Keratinocyte (primary cell): ENCODE data around the gene CHML. TPM values are rescaled to one million over a fixed set of nuclear protein-coding genes. Genes with fewer than 3 reads are reported as not detected.

Source experiments
- DNase-seq: peaks from one replicate; pipeline ENCODE4 v3.0.0-alpha.2; 2011; ENCODE audit warnings: low read depth, missing footprints, low spot score
- FAIRE-seq: peaks from 2 replicates; lab custom pipeline; 2011; peaks lifted over from hg19 to GRCh38; lab: Jason Lieb, UNC
- H2AFZ ChIP-seq: 2 replicates; pipeline ENCODE4 v1.6.0; 2012; ENCODE audit warnings: low read length, control low read depth, inconsistent platforms; ENCODE audit not compliant: control insufficient read depth
- H3K27ac ChIP-seq: 2 replicates; pipeline ENCODE4 v1.5.1; 2011; ENCODE audit warnings: low read length; ENCODE audit not compliant: control insufficient read depth, insufficient read depth
- H3K27me3 ChIP-seq: 3 replicates; pipeline ENCODE4 v1.6.0; 2011; ENCODE audit warnings: low read length; ENCODE audit not compliant: control insufficient read depth, insufficient read depth; ENCODE audit errors: extremely low read depth
- H3K36me3 ChIP-seq, 2 experiments: 2 replicates in 1 of 2; 3 replicates in 1 of 2; pipeline ENCODE4 v1.5.1; 2011; ENCODE audit warnings: low read length in 2 of 2, mild to moderate bottlenecking in 1 of 2; ENCODE audit not compliant: control insufficient read depth in 2 of 2, insufficient read depth in 2 of 2; ENCODE audit errors: extremely low read depth in 1 of 2
- H3K4me1 ChIP-seq: 3 replicates; pipeline ENCODE4 v1.5.1; 2011; ENCODE audit warnings: low read length; ENCODE audit not compliant: control insufficient read depth, insufficient read depth; ENCODE audit errors: extremely low read depth
- H3K4me2 ChIP-seq: 3 replicates; pipeline ENCODE4 v1.6.0; 2011; ENCODE audit warnings: low read depth, low read length; ENCODE audit not compliant: control insufficient read depth, insufficient read depth; ENCODE audit errors: extremely low read depth
- H3K4me3 ChIP-seq, 3 experiments: fragments of 200-600 bp in 1 of 3; sonication (generic) in 1 of 3; 2 replicates in 2 of 3; 3 replicates in 1 of 3; pipeline ENCODE4 v1.5.1; 2011 to 2016; ENCODE audit warnings: low read length in 3 of 3, mild to moderate bottlenecking in 3 of 3, control low read depth in 2 of 3, inconsistent platforms in 1 of 3, low read depth in 1 of 3, mixed read lengths in 1 of 3, mixed run types in 1 of 3, moderate library complexity in 1 of 3; ENCODE audit not compliant: control insufficient read depth in 2 of 3, insufficient read depth in 2 of 3; ENCODE audit errors: extremely low read depth in 1 of 3
- H3K79me2 ChIP-seq: 2 replicates; pipeline ENCODE4 v1.6.0; 2012; ENCODE audit warnings: low read length; ENCODE audit not compliant: control insufficient read depth, insufficient read depth
- H3K9ac ChIP-seq: 3 replicates; pipeline ENCODE4 v1.6.0; 2011; ENCODE audit warnings: low read length; ENCODE audit not compliant: control insufficient read depth, insufficient read depth; ENCODE audit errors: extremely low read depth
- H3K9me1 ChIP-seq: 3 replicates; pipeline ENCODE4 v1.6.0; 2011; ENCODE audit warnings: low read length; ENCODE audit not compliant: control insufficient read depth, insufficient read depth; ENCODE audit errors: extremely low read depth
- H3K9me3 ChIP-seq: 2 replicates; pipeline ENCODE4 v1.5.1; 2012; ENCODE audit warnings: low read depth, low read length; ENCODE audit not compliant: control insufficient read depth
- H4K20me1 ChIP-seq: 3 replicates; pipeline ENCODE4 v1.6.0; 2011; ENCODE audit warnings: low read length; ENCODE audit not compliant: control insufficient read depth, insufficient read depth; ENCODE audit errors: extremely low read depth
- CTCF ChIP-seq, 3 experiments: IDR thresholded peaks in 1 of 3; conservative IDR thresholded peaks in 1 of 3; optimal IDR thresholded peaks in 1 of 3; 2 replicates in 2 of 3; 3 replicates in 1 of 3; pipeline versions ENCODE3 to v1.5.1; 2011; ENCODE audit warnings: low read length in 3 of 3, mild to moderate bottlenecking in 3 of 3, moderate library complexity in 2 of 3, control low read depth in 1 of 3, inconsistent platforms in 1 of 3; ENCODE audit not compliant: insufficient read depth in 2 of 3; ENCODE audit errors: extremely low read depth in 1 of 3
- EZH2 ChIP-seq: IDR thresholded peaks from one replicate; pipeline ENCODE4 v1.6.1; 2012; ENCODE audit warnings: inconsistent platforms, mild to moderate bottlenecking, low read length, moderate library complexity
- dilution Hi-C: fragments of 300-500 bp; cut with MboI; formaldehyde crosslinking; loops from one replicate; pipeline ENCODE4 v1.7.0; 2020; ENCODE audit warnings: low sequenced_read_pairs; ENCODE audit not compliant: extremely low pct_ligation_motif_present
- polyA plus RNA-seq, 5 experiments: library from polyadenylated mRNA; depleted of rRNA in 3 of 5; stranded (reverse) in 3 of 5; stranded (forward) in 1 of 5; unstranded in 1 of 5; fragments of >200 nt; gene quantifications; 1 replicate in 1 of 5; 2 replicates in 3 of 5; 3 replicates in 1 of 5; pipeline versions ENCODE4 v1.2.1 to v1.2.3, GENCODE V29; 2011 to 2012; ENCODE audit warnings: missing spikeins in 2 of 5, low read depth in 1 of 5, low replicate concordance in 1 of 5

CHML gene
- polyA plus RNA-seq, 1 donor (not counting 4 experiments of a cell fraction or from before 2014, with no cell fraction given) = 8.3 TPM

- DNase-seq (no peak), FAIRE-seq (no peak)
- H2AFZ ChIP-seq = no peak overlapping the region
- no peaks in the 10 kb centered on the region for H3K9me1 ChIP-seq
- H3K79me2 ChIP-seq = no peaks in the 10 kb centered on the region
- no peak overlapping the region for H3K4me2 ChIP-seq
- no peaks in the 10 kb centered on the region for H3K27me3 ChIP-seq
- no peaks in the 10 kb centered on the region for H4K20me1 ChIP-seq
- no peak overlapping the region for H3K9ac ChIP-seq
- no peak overlapping the region for H3K4me3 ChIP-seq
- H3K9me3 ChIP-seq = no peaks in the 10 kb centered on the region
- no peaks in the 10 kb centered on the region for H3K36me3 ChIP-seq
- H3K27ac ChIP-seq = no peak overlapping the region
- TF ChIP-seq CTCF (optimal IDR thresholded peaks at IDR 0.05 in 1 of 3, IDR thresholded peaks at IDR 0.05 in 1 of 3, conservative IDR thresholded peaks at IDR 0.05 in 1 of 3; ENCODE audit: extremely low read depth in 1 of 3, insufficient read depth in 2 of 3, low read length in 3 of 3) (no peak), EZH2 (no peak)
- no peaks in the 10 kb centered on the region for H3K4me1 ChIP-seq
- dilution Hi-C loops = no loop called here
Measured at GRCh38 chr1:241647658-241648057, 7.5 kb upstream of the CHML start.

GRCh38 chr1:241646201-241646600 is 6.0 kb upstream of the CHML start:
- Histone ChIP-seq H3K27ac (no peak overlapping the region), H2AFZ (no peak overlapping the region), H3K79me2 (no peaks in the 10 kb centered on the region), H3K9me1 (no peaks in the 10 kb centered on the region), H3K4me1 (peaks cover 8% of the 10 kb centered on the region), H3K36me3 (no peaks in the 10 kb centered on the region), H3K4me2 (no peak overlapping the region), H4K20me1 (no peaks in the 10 kb centered on the region), H3K9ac (no peak overlapping the region), H3K27me3 (no peaks in the 10 kb centered on the region), H3K9me3 (no peaks in the 10 kb centered on the region), H3K4me3 (no peak overlapping the region)
- DNase-seq (no peak), FAIRE-seq (no peak)
- dilution Hi-C loops = no loop called here
- TF ChIP-seq CTCF (optimal IDR thresholded peaks at IDR 0.05 in 1 of 3, IDR thresholded peaks at IDR 0.05 in 1 of 3, conservative IDR thresholded peaks at IDR 0.05 in 1 of 3; ENCODE audit: extremely low read depth in 1 of 3, insufficient read depth in 2 of 3, low read length in 3 of 3) (no peak), EZH2 (no peak)
